Measurements from ENCODE around the gene CCDC93. TPM values are rescaled to one million over a fixed set of nuclear protein-coding genes. Genes with fewer than 3 reads are reported as not detected.

CCDC93 gene
- total RNA-seq, 1 experiment from 2014 or later = 31.5 TPM

DNA sequence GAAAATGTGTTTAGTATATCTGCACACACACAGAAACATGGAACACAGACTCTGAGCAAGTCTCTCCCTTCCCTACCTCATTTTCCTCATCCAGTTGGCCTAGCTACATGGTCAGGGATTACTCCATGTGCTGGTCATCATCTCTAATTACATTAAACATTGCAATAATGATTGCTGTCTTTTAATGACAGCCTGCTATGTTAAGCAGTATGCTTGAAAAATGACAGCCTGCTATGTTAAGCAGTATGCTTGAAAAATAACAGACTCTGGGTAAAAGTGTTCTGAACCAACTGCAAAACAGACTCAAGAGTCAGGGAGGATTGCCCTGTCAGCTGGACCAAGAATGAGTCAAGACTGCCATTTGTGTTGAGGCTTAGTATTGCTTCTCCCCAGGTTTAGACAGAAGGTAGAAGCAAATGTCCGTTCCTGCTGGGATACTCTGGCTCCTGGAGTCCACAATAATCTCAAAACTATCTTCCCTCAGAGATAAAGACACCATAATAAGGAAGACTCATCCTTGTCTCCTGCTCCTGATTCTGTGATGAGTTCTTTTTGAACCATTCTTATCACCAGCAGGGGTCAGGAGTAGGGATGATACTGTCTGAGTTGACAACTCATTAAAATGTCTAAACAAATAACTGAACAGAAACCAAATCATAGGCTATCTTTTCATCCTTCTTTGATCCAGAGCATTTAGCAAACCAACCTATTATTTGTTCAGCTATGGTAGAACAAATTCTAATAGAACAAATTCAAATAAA lies 57.7 kb downstream of the CCDC93 start:
- H3K27ac ChIP-seq (ENCODE audit: low read length) = no peak overlapping the region
- no peak for TF ChIP-seq POLR2AphosphoS5 (IDR thresholded peaks at IDR 0.05; ENCODE audit: low read depth, low read length)
- TF ChIP-seq, protein P1, sequence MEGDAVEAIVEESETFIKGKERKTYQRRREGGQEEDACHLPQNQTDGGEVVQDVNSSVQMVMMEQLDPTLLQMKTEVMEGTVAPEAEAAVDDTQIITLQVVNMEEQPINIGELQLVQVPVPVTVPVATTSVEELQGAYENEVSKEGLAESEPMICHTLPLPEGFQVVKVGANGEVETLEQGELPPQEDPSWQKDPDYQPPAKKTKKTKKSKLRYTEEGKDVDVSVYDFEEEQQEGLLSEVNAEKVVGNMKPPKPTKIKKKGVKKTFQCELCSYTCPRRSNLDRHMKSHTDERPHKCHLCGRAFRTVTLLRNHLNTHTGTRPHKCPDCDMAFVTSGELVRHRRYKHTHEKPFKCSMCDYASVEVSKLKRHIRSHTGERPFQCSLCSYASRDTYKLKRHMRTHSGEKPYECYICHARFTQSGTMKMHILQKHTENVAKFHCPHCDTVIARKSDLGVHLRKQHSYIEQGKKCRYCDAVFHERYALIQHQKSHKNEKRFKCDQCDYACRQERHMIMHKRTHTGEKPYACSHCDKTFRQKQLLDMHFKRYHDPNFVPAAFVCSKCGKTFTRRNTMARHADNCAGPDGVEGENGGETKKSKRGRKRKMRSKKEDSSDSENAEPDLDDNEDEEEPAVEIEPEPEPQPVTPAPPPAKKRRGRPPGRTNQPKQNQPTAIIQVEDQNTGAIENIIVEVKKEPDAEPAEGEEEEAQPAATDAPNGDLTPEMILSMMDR (IDR thresholded peaks at IDR 0.05) = peak; percentile 16; the same call in 1 of the 2 replicates
- TF ChIP-seq SIN3A (IDR thresholded peaks at IDR 0.05; ENCODE audit: borderline replicate concordance, insufficient read depth, low read depth, low read length) = no peak
- CTCF ChIA-PET = no interaction called here
- in situ Hi-C loops (cut with HindIII; ENCODE audit: low pct_unique_long_range_greater_than_20kb, low sequenced_read_pairs) (no loop called here), intact Hi-C loops (cut with micrococcal nuclease; ENCODE audit: unreplicated experiment) (no loop called here)
- DNase-seq (ENCODE audit: low read depth, low spot score) (no peak), ATAC-seq (no peak)
- no peaks in the 10 kb centered on the region for H3K27me3 ChIP-seq (ENCODE audit: control insufficient read depth, insufficient read depth, low read length)
- POLR2A ChIA-PET = no interaction called here
- H3K36me3 ChIP-seq (ENCODE audit: control insufficient read depth, insufficient read depth, low read length) = peaks cover 14% of the 10 kb centered on the region
- H3K4me3 ChIP-seq (ENCODE audit: low read depth in 2 of 2, low read length in 2 of 2) = no peak overlapping the region
- H3K4me1 ChIP-seq (ENCODE audit: control insufficient read depth, insufficient read depth, low read length) = no peaks in the 10 kb centered on the region
- H3K9me3 ChIP-seq (ENCODE audit: control insufficient read depth, insufficient read depth, low read depth, low read length) = no peaks in the 10 kb centered on the region
- no TSS peak for BruUV-seq (replicated peaks)

DNA sequence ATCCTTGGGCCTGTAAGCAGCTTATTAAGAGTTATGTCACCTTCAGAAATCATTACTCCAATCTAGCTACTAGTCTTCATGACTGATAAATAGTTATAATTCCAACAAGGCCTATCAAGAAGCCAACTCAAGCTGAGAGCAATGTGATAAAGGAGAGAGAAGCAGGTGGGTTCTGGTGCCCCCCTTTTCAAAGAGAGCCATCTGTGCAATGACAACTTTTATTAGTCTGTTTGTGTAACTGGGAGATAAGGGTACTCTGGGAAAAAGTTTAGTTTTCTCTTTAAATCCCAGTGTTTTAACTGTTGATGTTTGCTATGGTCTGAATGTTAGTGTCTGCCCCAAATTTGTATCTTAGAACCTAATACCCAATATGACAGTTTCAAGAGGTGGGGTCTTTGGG lies 60.6 kb downstream of the CCDC93 start:
- intact Hi-C loops (cut with micrococcal nuclease; ENCODE audit: unreplicated experiment) = no loop called here
- Histone ChIP-seq H3K27me3 (ENCODE audit: control insufficient read depth, insufficient read depth, low read length) (no peaks in the 10 kb centered on the region), H3K4me1 (ENCODE audit: control insufficient read depth, insufficient read depth, low read length) (no peaks in the 10 kb centered on the region), H3K9me3 (ENCODE audit: control insufficient read depth, insufficient read depth, low read depth, low read length) (no peaks in the 10 kb centered on the region), H3K4me3 (ENCODE audit: low read depth in 2 of 2, low read length in 2 of 2) (no peak overlapping the region), H3K27ac (ENCODE audit: low read length) (no peak overlapping the region), H3K36me3 (ENCODE audit: control insufficient read depth, insufficient read depth, low read length) (peaks cover 16% of the 10 kb centered on the region)
- POLR2A ChIA-PET = no interaction called here
- in situ Hi-C loops (cut with HindIII; ENCODE audit: low pct_unique_long_range_greater_than_20kb, low sequenced_read_pairs) = no loop called here
- no peak for ATAC-seq
- CTCF ChIA-PET = no interaction called here
- TF ChIP-seq, protein P2, sequence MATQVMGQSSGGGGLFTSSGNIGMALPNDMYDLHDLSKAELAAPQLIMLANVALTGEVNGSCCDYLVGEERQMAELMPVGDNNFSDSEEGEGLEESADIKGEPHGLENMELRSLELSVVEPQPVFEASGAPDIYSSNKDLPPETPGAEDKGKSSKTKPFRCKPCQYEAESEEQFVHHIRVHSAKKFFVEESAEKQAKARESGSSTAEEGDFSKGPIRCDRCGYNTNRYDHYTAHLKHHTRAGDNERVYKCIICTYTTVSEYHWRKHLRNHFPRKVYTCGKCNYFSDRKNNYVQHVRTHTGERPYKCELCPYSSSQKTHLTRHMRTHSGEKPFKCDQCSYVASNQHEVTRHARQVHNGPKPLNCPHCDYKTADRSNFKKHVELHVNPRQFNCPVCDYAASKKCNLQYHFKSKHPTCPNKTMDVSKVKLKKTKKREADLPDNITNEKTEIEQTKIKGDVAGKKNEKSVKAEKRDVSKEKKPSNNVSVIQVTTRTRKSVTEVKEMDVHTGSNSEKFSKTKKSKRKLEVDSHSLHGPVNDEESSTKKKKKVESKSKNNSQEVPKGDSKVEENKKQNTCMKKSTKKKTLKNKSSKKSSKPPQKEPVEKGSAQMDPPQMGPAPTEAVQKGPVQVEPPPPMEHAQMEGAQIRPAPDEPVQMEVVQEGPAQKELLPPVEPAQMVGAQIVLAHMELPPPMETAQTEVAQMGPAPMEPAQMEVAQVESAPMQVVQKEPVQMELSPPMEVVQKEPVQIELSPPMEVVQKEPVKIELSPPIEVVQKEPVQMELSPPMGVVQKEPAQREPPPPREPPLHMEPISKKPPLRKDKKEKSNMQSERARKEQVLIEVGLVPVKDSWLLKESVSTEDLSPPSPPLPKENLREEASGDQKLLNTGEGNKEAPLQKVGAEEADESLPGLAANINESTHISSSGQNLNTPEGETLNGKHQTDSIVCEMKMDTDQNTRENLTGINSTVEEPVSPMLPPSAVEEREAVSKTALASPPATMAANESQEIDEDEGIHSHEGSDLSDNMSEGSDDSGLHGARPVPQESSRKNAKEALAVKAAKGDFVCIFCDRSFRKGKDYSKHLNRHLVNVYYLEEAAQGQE (IDR thresholded peaks at IDR 0.05; ENCODE audit: insufficient read depth in 1 of 2, low read depth in 2 of 2, low read length in 1 of 2) = no peak
- TF ChIP-seq TCF7L2 (IDR thresholded peaks at IDR 0.05; ENCODE audit: low read depth, low read length) (no peak), POLR2AphosphoS5 (IDR thresholded peaks at IDR 0.05; ENCODE audit: low read depth, low read length) (no peak), SIN3A (IDR thresholded peaks at IDR 0.05; ENCODE audit: borderline replicate concordance, insufficient read depth, low read depth, low read length) (no peak)
- TF ChIP-seq, protein P1 (IDR thresholded peaks at IDR 0.05) = no peak
- no TSS peak for BruUV-seq (replicated peaks)
- no peak for DNase-seq (ENCODE audit: low read depth, low spot score)
